ENCODE results near the gene LRRC8A.

The LRRC8A gene

DNA sequence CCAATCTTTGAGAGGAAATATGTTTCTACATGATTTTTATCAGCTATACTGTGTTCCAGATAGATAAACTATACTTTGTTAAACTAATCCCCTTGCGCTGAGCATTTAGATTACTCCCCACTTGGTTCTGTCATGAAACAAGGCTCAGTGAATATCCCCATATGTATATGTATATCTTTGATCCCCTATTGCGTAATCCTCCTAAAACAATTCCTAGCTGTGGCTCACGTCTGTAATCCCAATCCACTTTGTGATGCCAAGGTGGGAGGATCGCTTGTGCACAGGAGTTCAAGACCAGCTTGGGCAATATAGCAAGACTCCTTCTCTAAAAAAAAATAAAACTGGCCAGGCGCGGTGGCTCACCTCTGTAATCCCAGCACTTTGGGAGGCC is 41.6 kb downstream of the LRRC8A start:
- Histone ChIP-seq H3K9me3 (ENCODE audit: insufficient read depth, low read length) (no peaks in the 10 kb centered on the region), H3K4me3 (ENCODE audit: low read length) (no peak overlapping the region), H3K4me2 (ENCODE audit: low read length) (no peak overlapping the region), H3K27me3 (ENCODE audit: low read depth, low read length) (no peaks in the 10 kb centered on the region), H3K9ac (ENCODE audit: low read length) (no peak overlapping the region), H3K79me2 (ENCODE audit: low read length) (peaks cover 7% of the 10 kb centered on the region; the same call in 1 of the 2 replicates), H3K27ac (ENCODE audit: low read length) (no peak overlapping the region), H3K4me1 (ENCODE audit: low read length) (peaks cover 16% of the 10 kb centered on the region), H2AFZ (ENCODE audit: low read depth, low read length) (no peak overlapping the region), H4K20me1 (ENCODE audit: insufficient read depth, low read length) (no peaks in the 10 kb centered on the region), H3K36me3 (replicated peaks; ENCODE audit: low read depth, low read length) (no peaks in the 10 kb centered on the region)
- no peak for TF ChIP-seq EZH2phosphoT487 (IDR thresholded peaks at IDR 0.05; ENCODE audit: low read depth)
- TF ChIP-seq, protein P1, sequence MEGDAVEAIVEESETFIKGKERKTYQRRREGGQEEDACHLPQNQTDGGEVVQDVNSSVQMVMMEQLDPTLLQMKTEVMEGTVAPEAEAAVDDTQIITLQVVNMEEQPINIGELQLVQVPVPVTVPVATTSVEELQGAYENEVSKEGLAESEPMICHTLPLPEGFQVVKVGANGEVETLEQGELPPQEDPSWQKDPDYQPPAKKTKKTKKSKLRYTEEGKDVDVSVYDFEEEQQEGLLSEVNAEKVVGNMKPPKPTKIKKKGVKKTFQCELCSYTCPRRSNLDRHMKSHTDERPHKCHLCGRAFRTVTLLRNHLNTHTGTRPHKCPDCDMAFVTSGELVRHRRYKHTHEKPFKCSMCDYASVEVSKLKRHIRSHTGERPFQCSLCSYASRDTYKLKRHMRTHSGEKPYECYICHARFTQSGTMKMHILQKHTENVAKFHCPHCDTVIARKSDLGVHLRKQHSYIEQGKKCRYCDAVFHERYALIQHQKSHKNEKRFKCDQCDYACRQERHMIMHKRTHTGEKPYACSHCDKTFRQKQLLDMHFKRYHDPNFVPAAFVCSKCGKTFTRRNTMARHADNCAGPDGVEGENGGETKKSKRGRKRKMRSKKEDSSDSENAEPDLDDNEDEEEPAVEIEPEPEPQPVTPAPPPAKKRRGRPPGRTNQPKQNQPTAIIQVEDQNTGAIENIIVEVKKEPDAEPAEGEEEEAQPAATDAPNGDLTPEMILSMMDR (IDR thresholded peaks at IDR 0.05; ENCODE audit: low read depth, low read length): no peak

DNA sequence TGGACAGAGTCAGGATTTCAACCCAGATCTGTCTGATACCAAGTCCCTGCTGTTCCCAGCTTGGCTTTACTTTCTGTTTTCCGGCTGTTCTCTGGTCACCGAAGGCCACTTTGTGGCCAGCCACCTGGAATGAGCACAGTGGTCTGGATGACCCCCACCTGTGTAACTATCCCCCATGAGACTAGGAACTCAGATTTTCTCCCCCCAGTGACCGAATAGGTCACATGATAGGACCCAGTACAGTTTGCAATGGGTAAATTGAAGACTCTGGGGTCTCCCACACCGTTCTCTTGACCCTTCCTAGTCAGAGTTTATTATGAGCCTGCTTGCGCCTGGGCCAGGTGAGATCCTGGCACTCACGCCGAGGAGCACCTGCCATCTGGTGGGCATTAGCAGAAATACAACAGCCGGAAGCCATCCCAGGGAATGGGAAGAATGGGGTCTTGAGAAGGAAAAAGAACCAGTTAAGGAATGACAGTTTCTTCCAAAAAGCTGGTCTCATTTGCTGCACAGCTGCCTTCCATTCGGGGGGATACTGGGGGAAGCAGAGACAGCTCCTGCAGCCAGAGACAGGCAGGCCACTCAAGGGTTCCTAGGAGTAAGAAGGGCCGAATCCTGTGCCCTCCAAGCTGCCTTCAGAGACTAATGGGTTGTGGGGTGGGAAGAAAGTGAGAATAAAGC is 45.9 kb downstream of the LRRC8A start:
- Histone ChIP-seq H3K36me3 (replicated peaks; ENCODE audit: low read depth, low read length) (no peaks in the 10 kb centered on the region), H3K27ac (ENCODE audit: low read length) (no peak overlapping the region), H2AFZ (ENCODE audit: low read depth, low read length) (no peak overlapping the region), H3K79me2 (ENCODE audit: low read length) (no peaks in the 10 kb centered on the region), H3K27me3 (ENCODE audit: low read depth, low read length) (no peaks in the 10 kb centered on the region), H3K4me3 (ENCODE audit: low read length) (no peak overlapping the region), H3K4me2 (ENCODE audit: low read length) (no peak overlapping the region), H3K4me1 (ENCODE audit: low read length) (no peaks in the 10 kb centered on the region), H3K9me3 (ENCODE audit: insufficient read depth, low read length) (no peaks in the 10 kb centered on the region), H4K20me1 (ENCODE audit: insufficient read depth, low read length) (no peaks in the 10 kb centered on the region), H3K9ac (ENCODE audit: low read length) (no peak overlapping the region)
- no peak for TF ChIP-seq EZH2phosphoT487 (IDR thresholded peaks at IDR 0.05; ENCODE audit: low read depth)
- TF ChIP-seq, protein P1 (IDR thresholded peaks at IDR 0.05; ENCODE audit: low read depth, low read length): peak; percentile 83

DNA sequence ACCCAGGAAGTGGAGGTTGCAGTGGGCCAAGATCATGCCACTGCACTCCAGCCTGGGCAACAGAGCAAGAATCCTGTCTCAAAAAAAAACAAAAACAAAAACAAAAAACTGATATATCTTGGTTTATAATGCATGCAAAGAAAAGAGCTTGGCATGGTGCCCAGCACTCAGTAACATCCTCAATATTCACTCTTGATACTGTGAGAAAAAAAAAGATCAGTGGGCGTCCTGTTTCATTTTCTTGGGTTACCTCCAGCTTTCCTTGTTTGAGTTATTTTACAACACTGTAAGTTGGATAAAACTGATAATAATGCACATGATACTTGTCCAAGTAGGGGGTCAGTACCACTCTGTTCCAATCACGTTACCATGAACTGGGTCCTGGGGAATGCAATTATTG is 46.7 kb downstream of the LRRC8A start:
- H3K4me1 ChIP-seq (ENCODE audit: low read length): no peaks in the 10 kb centered on the region
- TF ChIP-seq EZH2phosphoT487 (IDR thresholded peaks at IDR 0.05; ENCODE audit: low read depth): no peak
- TF ChIP-seq, protein P1 (IDR thresholded peaks at IDR 0.05; ENCODE audit: low read depth, low read length): no peak
- no peak overlapping the region for H3K27ac ChIP-seq (ENCODE audit: low read length)
- H2AFZ ChIP-seq (ENCODE audit: low read depth, low read length): no peak overlapping the region
- no peaks in the 10 kb centered on the region for H3K36me3 ChIP-seq (replicated peaks; ENCODE audit: low read depth, low read length)
- H3K9ac ChIP-seq (ENCODE audit: low read length): no peak overlapping the region
- H3K9me3 ChIP-seq (ENCODE audit: insufficient read depth, low read length): no peaks in the 10 kb centered on the region
- no peaks in the 10 kb centered on the region for H3K27me3 ChIP-seq (ENCODE audit: low read depth, low read length)
- H3K4me2 ChIP-seq (ENCODE audit: low read length): no peak overlapping the region
- H4K20me1 ChIP-seq (ENCODE audit: insufficient read depth, low read length): no peaks in the 10 kb centered on the region
- no peak overlapping the region for H3K4me3 ChIP-seq (ENCODE audit: low read length)
- H3K79me2 ChIP-seq (ENCODE audit: low read length): no peaks in the 10 kb centered on the region

DNA sequence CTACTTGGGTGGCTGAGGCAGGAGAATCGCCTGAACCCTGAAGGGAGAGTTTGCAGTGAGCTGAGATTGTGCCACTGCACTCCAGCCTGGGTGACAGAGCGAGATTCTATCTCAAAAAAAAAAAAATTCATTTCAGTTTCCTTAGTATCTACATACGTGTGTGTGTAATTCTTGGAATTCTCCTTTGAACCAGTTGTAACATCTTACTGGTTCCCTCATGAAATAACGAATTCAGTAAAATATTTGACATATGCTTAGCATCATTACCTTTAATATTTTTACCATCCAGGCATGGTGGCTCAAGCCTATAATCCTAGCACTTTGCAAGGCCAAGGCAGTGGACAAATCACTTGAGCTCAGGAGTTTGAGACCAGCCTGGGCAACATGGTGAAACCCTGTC is 47.6 kb downstream of the LRRC8A start:
- Histone ChIP-seq H2AFZ (ENCODE audit: low read depth, low read length) (no peak overlapping the region), H3K9ac (ENCODE audit: low read length) (no peak overlapping the region), H3K79me2 (ENCODE audit: low read length) (no peaks in the 10 kb centered on the region), H3K4me3 (ENCODE audit: low read length) (no peak overlapping the region), H3K36me3 (replicated peaks; ENCODE audit: low read depth, low read length) (no peaks in the 10 kb centered on the region), H3K4me2 (ENCODE audit: low read length) (no peak overlapping the region), H3K9me3 (ENCODE audit: insufficient read depth, low read length) (no peaks in the 10 kb centered on the region), H4K20me1 (ENCODE audit: insufficient read depth, low read length) (no peaks in the 10 kb centered on the region), H3K4me1 (ENCODE audit: low read length) (no peaks in the 10 kb centered on the region), H3K27me3 (ENCODE audit: low read depth, low read length) (no peaks in the 10 kb centered on the region), H3K27ac (ENCODE audit: low read length) (no peak overlapping the region)
- no peak for TF ChIP-seq EZH2phosphoT487 (IDR thresholded peaks at IDR 0.05; ENCODE audit: low read depth)
- TF ChIP-seq, protein P1 (IDR thresholded peaks at IDR 0.05; ENCODE audit: low read depth, low read length): no peak

Measured in OCI-LY3 (cell line).